SK-N-MC (cell line): ENCODE measurements around the gene B9D1.
A peak's percentile ranks its signal among the peaks of the same experiment; 100 is the strongest.

Experiments used
- DNase-seq: peaks from one replicate; pipeline ENCODE4 v3.0.0-alpha.2; 2011; ENCODE audit warnings: low read depth, low spot score
- H3K27ac ChIP-seq: fragments of 200-600 bp; sonication (generic); 2 replicates; pipeline ENCODE4 v1.5.1; 2016; ENCODE audit warnings: mixed run types
- H3K36me3 ChIP-seq: fragments of 200-600 bp; sonication (generic); 2 replicates; pipeline ENCODE4 v1.6.1; 2017; ENCODE audit warnings: antibody characterized with exemption, low read length, mixed read lengths; ENCODE audit not compliant: insufficient read depth
- H3K4me3 ChIP-seq: fragments of 200-600 bp; sonication (generic); 2 replicates; pipeline ENCODE4 v1.5.1; 2016
- H3K9ac ChIP-seq: fragments of 200-600 bp; sonication (generic); 2 replicates; pipeline ENCODE4 v1.8.0; 2017; ENCODE audit warnings: mixed run types, mixed read lengths; ENCODE audit not compliant: insufficient read length
- H3K9me3 ChIP-seq: fragments of 200-600 bp; sonication (generic); 2 replicates; pipeline ENCODE4 v1.6.1; 2017; ENCODE audit warnings: low read depth, mild to moderate bottlenecking, antibody characterized with exemption, low read length, moderate library complexity, mixed read lengths
- EZH2 ChIP-seq: fragments of 200-600 bp; sonication (generic); IDR thresholded peaks from one replicate; pipeline ENCODE4 v1.6.1; 2017; ENCODE audit warnings: antibody characterized with exemption
- FOXP2 ChIP-seq: optimal IDR thresholded peaks from 2 replicates; pipeline ENCODE3; 2011; ENCODE audit warnings: mild to moderate bottlenecking, moderate library complexity; ENCODE audit not compliant: insufficient read depth; ENCODE audit errors: extremely low read length, control extremely low read depth
- POLR2AphosphoS5 ChIP-seq: IDR thresholded peaks from 2 replicates; pipeline ENCODE4 v1.6.1; 2012; ENCODE audit warnings: mild to moderate bottlenecking, low read depth, low read length, borderline replicate concordance

Gene B9D1

DNA sequence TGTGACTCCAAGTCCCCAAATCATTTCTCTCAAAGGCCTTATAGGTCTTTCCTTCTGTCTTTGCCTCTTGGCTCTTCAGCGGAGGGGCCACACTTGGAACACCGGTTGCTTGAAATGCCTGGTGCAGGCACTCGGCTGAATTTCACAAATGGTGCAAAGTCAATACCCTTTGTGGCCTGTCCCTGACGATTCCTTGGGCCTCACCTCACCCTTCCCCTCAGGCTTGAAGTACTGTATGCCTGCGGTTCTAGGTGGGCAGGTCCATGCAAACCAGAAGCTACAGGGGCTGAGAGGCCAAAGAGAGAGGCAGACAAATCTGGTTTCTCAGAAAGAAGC lies 4.1 kb upstream of the B9D1 start:
- Histone ChIP-seq H3K36me3 (no peaks in the 10 kb centered on the region), H3K4me3 (no peak overlapping the region), H3K9ac (no peak overlapping the region), H3K27ac (no peak overlapping the region), H3K9me3 (no peaks in the 10 kb centered on the region)
- no peak for DNase-seq
- TF ChIP-seq POLR2AphosphoS5 (no peak), FOXP2 (no peak)

GRCh38 chr17:19365833-19366636 lies 3.5 kb upstream of the B9D1 start:
- no peak overlapping the region for H3K27ac ChIP-seq
- no peak for DNase-seq
- H3K9ac ChIP-seq = no peak overlapping the region
- H3K9me3 ChIP-seq = no peaks in the 10 kb centered on the region
- H3K36me3 ChIP-seq = no peaks in the 10 kb centered on the region
- H3K4me3 ChIP-seq = no peak overlapping the region
- TF ChIP-seq FOXP2 (no peak), POLR2AphosphoS5 (no peak), EZH2 (no peak)

- no peak overlapping the region for H3K4me3 ChIP-seq
- no peaks in the 10 kb centered on the region for H3K9me3 ChIP-seq
- H3K27ac ChIP-seq = no peak overlapping the region
- DNase-seq = no peak
- H3K9ac ChIP-seq = no peak overlapping the region
- TF ChIP-seq FOXP2 = no peak
- no peak for TF ChIP-seq POLR2AphosphoS5
- TF ChIP-seq EZH2 = no peak
- no peaks in the 10 kb centered on the region for H3K36me3 ChIP-seq
These were observed 2.9 kb upstream of the B9D1 start for GRCh38 chr17:19365499-19365817.

DNA sequence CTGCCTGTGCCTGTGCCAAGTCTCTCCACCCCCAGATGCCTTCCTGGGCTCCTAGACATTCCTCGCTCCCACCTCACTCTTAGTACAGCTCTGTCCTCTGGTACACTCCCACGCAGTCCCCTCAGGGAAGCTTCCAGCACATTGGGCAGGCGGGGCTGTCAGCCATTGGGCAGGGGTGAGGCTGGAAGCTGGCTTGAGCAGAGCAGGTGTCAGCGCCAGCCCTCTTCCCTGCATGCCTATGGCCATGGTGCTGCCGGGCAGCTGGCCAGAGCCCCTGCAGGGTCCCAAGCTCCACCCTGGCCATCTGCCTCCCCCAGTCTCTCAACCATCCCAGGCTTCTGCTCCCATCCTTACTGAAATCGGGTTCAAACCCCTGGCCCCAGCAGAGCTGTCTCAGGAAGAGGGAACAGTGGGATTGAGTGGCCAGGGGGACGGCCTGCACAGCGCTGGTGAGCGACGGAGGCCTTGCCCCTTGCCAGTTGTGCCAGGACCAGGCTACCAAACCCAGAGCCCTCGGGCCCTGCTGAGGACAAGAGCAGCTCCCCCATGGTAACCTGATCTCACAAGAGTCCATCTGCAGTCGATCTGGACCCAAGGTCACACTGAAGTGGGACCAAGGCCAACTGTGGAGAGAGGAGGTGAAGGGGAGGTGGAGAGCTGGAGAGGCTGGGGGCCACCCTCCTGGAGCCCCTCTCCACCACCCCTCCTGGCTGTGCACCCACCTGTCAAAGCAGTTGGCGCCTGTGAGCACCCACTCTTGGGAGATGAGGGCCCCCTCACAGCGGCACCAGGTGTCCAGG lies 2.4 kb upstream of the B9D1 start:
- TF ChIP-seq POLR2AphosphoS5 (no peak), FOXP2 (no peak), EZH2 (no peak)
- Histone ChIP-seq H3K36me3 (no peaks in the 10 kb centered on the region), H3K9ac (no peak overlapping the region), H3K9me3 (no peaks in the 10 kb centered on the region), H3K27ac (no peak overlapping the region), H3K4me3 (no peak overlapping the region)
- DNase-seq = no peak

- no peaks in the 10 kb centered on the region for H3K36me3 ChIP-seq
- TF ChIP-seq POLR2AphosphoS5 = no peak
- no peak for TF ChIP-seq FOXP2
- no peak for TF ChIP-seq EZH2
- no peak overlapping the region for H3K27ac ChIP-seq
- no peak for DNase-seq
- H3K9ac ChIP-seq = no peak overlapping the region
- H3K4me3 ChIP-seq = peak overlapping the region; percentile 97
- H3K9me3 ChIP-seq = no peaks in the 10 kb centered on the region
These were observed 1.0 kb upstream of the B9D1 start for GRCh38 chr17:19363460-19364035.

- peak overlapping the region; percentile 97 for H3K4me3 ChIP-seq
- H3K9me3 ChIP-seq = no peaks in the 10 kb centered on the region
- no peak overlapping the region for H3K9ac ChIP-seq
- TF ChIP-seq EZH2 = no peak
- no peak for TF ChIP-seq POLR2AphosphoS5
- no peak for DNase-seq
- no peak overlapping the region for H3K27ac ChIP-seq
- no peaks in the 10 kb centered on the region for H3K36me3 ChIP-seq
These were observed 553 bp upstream of the B9D1 start for GRCh38 chr17:19363114-19363438.

- no peak overlapping the region for H3K27ac ChIP-seq
- H3K9me3 ChIP-seq = no peaks in the 10 kb centered on the region
- DNase-seq = no peak
- no peak for TF ChIP-seq EZH2
- no peak for TF ChIP-seq FOXP2
- no peak for TF ChIP-seq POLR2AphosphoS5
- H3K36me3 ChIP-seq = no peaks in the 10 kb centered on the region
- peak overlapping the region; percentile 97 for H3K4me3 ChIP-seq
- peak overlapping the region; percentile 76 for H3K9ac ChIP-seq
These were observed 613 bp downstream of the B9D1 start for GRCh38 chr17:19361944-19362276.

- no peaks in the 10 kb centered on the region for H3K36me3 ChIP-seq
- H3K27ac ChIP-seq = no peak overlapping the region
- no peak for DNase-seq
- no peaks in the 10 kb centered on the region for H3K9me3 ChIP-seq
- TF ChIP-seq EZH2 = no peak
- no peak for TF ChIP-seq FOXP2
- no peak for TF ChIP-seq POLR2AphosphoS5
- no peak overlapping the region for H3K4me3 ChIP-seq
- H3K9ac ChIP-seq = peak overlapping the region; percentile 76
These were observed 1.2 kb downstream of the B9D1 start for GRCh38 chr17:19361326-19361725.
